HCT116 (cell line): ENCODE data around the gene C3orf70. TPM values are rescaled to one million over a fixed set of nuclear protein-coding genes. Genes with fewer than 3 reads are reported as not detected.

Experiments
- ATAC-seq: fragments of 200-7000 bp; cut with Tn5 transposase; 2 replicates; pipeline ENCODE4 v1.9.1; 2020; ENCODE audit warnings: mild to moderate bottlenecking, moderate library complexity
- BruUV-seq: library from RNA; stranded (reverse); fragments of 400-500 nt; replicated peaks from 2 replicates; lab custom pipeline; 2021; lab: Mats Ljungman, UMichigan
- CTCF ChIA-PET: fragments of 300-600 bp; sonication (Branson Sonifier 250); formaldehyde crosslinking; loops from one replicate; lab custom pipeline; 2021; ENCODE audit warnings: antibody characterized with exemption; lab: Charles Lee
- POLR2A ChIA-PET: fragments of 300-600, 350-600 bp; sonication (Branson Sonifier 250); formaldehyde crosslinking; loops from one replicate; lab custom pipeline; 2021; ENCODE audit warnings: antibody characterized with exemption; lab: Charles Lee
- RAD21 ChIA-PET, 2 experiments: fragments of 300-600 bp; sonication (Branson Sonifier 250); formaldehyde crosslinking; loops; one replicate each; lab custom pipeline; 2023; ENCODE audit warnings: low total read pairs in 2 of 2; ENCODE audit not compliant: uncharacterized antibody in 2 of 2, unreplicated experiment in 2 of 2, low non-redundant PET in 1 of 2; lab: Charles Lee
- DNase-seq: peaks from one replicate; pipeline ENCODE4 v3.0.0-alpha.2; 2010; ENCODE audit warnings: low read depth, low spot score
- H2AFZ ChIP-seq: fragments of 200-600 bp; shearing (Covaris generic), sonication (generic); 2 replicates; pipeline ENCODE4 v1.6.1; 2017; ENCODE audit warnings: low read depth, mixed run types, mixed read lengths, antibody characterized with exemption, low read length; ENCODE audit not compliant: poor library complexity, severe bottlenecking
- H3K27ac ChIP-seq: 2 replicates; pipeline ENCODE4 v1.5.1; 2012; ENCODE audit warnings: low read depth, low read length
- H3K27me3 ChIP-seq: fragments of 200-600 bp; sonication (generic); 2 replicates; pipeline ENCODE4 v1.6.1; 2016; ENCODE audit warnings: mixed run types, low read length, mixed read lengths; ENCODE audit not compliant: insufficient read depth
- H3K36me3 ChIP-seq, 2 experiments: fragments of 200-500 bp in 1 of 2; fragments of 200-600 bp in 1 of 2; sonication (Bioruptor generic) in 1 of 2; sonication (generic) in 1 of 2; 2 replicates each; pipeline versions ENCODE4 v1.5.1 to v1.6.1; 2014 to 2016; ENCODE audit warnings: low read length in 2 of 2, inconsistent platforms in 1 of 2, mixed read lengths in 1 of 2, mixed run types in 1 of 2; ENCODE audit not compliant: insufficient read depth in 2 of 2, control insufficient read depth in 1 of 2
- H3K4me1 ChIP-seq, 2 experiments: fragments of 200-600 bp in 1 of 2; sonication (generic) in 1 of 2; 2 replicates each; pipeline versions ENCODE4 v1.5.1 to v1.6.1; 2012 to 2017; ENCODE audit warnings: low read length in 2 of 2, inconsistent platforms in 1 of 2, mild to moderate bottlenecking in 1 of 2, mixed read lengths in 1 of 2, mixed run types in 1 of 2, moderate library complexity in 1 of 2; ENCODE audit not compliant: insufficient read depth in 2 of 2, control insufficient read depth in 1 of 2
- H3K4me2 ChIP-seq: fragments of 200-600 bp; sonication (generic); 2 replicates; pipeline ENCODE4 v1.6.1; 2017; ENCODE audit warnings: mixed run types, low read length, mixed read lengths
- H3K4me3 ChIP-seq, 2 experiments: fragments of 200-600 bp in 1 of 2; sonication (generic) in 1 of 2; replicated peaks in 1 of 2; 2 replicates each; pipeline ENCODE4 v1.5.1; 2011 to 2016; ENCODE audit warnings: low read length in 2 of 2, control low read depth in 1 of 2, low read depth in 1 of 2, mild to moderate bottlenecking in 1 of 2, mixed read lengths in 1 of 2, mixed run types in 1 of 2
- H3K79me2 ChIP-seq: fragments of 200-600 bp; sonication (generic); 2 replicates; pipeline ENCODE4 v1.6.1; 2017; ENCODE audit warnings: mild to moderate bottlenecking, mixed run types, low read length, moderate library complexity, mixed read lengths; ENCODE audit not compliant: insufficient read depth
- H3K9ac ChIP-seq: fragments of 200-600 bp; sonication (generic); 2 replicates; pipeline ENCODE4 v1.6.1; 2016; ENCODE audit warnings: low read length, mixed read lengths
- H3K9me2 ChIP-seq: fragments of 200-600 bp; sonication (generic), shearing (Covaris generic); 2 replicates; pipeline ENCODE4 v1.6.1; 2017; ENCODE audit warnings: mixed run types, mild to moderate bottlenecking, moderate library complexity; ENCODE audit not compliant: insufficient read depth
- H3K9me3 ChIP-seq, 2 experiments: fragments of 200-500 bp in 1 of 2; fragments of 200-600 bp in 1 of 2; sonication (Bioruptor generic) in 1 of 2; sonication (generic) in 1 of 2; 2 replicates each; pipeline ENCODE4 v1.6.1; 2014 to 2017; ENCODE audit warnings: low read length in 2 of 2, mixed read lengths in 2 of 2, inconsistent platforms in 1 of 2, low read depth in 1 of 2, mild to moderate bottlenecking in 1 of 2, mixed run types in 1 of 2, moderate library complexity in 1 of 2; ENCODE audit not compliant: control insufficient read depth in 1 of 2, insufficient read depth in 1 of 2
- H4K20me1 ChIP-seq: fragments of 200-600 bp; sonication (generic), shearing (Covaris generic); 2 replicates; pipeline ENCODE4 v1.6.1; 2017; ENCODE audit warnings: mixed run types, mild to moderate bottlenecking, moderate library complexity; ENCODE audit not compliant: insufficient read depth
- RAD21 ChIP-seq: IDR thresholded peaks from 2 replicates; pipeline ENCODE4 v1.6.1; 2012; ENCODE audit warnings: low read depth, mild to moderate bottlenecking
- ZFX ChIP-seq: fragments of 450-650 bp; IDR thresholded peaks from 2 replicates; pipeline ENCODE4 v1.6.1; 2017
- intact Hi-C: fragments of 100-400 bp; cut with micrococcal nuclease; formaldehyde crosslinking; loops from 2 replicates; pipeline ENCODE4 v1.10.0; 2022
- total RNA-seq: library from RNA; stranded (reverse); gene quantifications from one replicate; pipeline ENCODE4 v1.2.1, GENCODE V29; 2021; ENCODE audit not compliant: unreplicated experiment
- TF ChIP-seq, protein P1 (sequence below), 3 experiments: fragments of 200-600 bp in 1 of 3; sonication (generic) in 1 of 3; IDR thresholded peaks in 2 of 3; conservative IDR thresholded peaks in 1 of 3; 2 replicates each; pipeline ENCODE4 v1.5.1; 2012 to 2017; ENCODE audit warnings: low read depth in 2 of 3, low read length in 2 of 3, antibody characterized with exemption in 1 of 3, borderline replicate concordance in 1 of 3, control low read depth in 1 of 3, mild to moderate bottlenecking in 1 of 3, mixed read lengths in 1 of 3, mixed run types in 1 of 3, moderate library complexity in 1 of 3; ENCODE audit not compliant: insufficient read depth in 1 of 3

C3orf70 gene
- total RNA-seq, 1 experiment from 2014 or later, result not detected

DNA sequence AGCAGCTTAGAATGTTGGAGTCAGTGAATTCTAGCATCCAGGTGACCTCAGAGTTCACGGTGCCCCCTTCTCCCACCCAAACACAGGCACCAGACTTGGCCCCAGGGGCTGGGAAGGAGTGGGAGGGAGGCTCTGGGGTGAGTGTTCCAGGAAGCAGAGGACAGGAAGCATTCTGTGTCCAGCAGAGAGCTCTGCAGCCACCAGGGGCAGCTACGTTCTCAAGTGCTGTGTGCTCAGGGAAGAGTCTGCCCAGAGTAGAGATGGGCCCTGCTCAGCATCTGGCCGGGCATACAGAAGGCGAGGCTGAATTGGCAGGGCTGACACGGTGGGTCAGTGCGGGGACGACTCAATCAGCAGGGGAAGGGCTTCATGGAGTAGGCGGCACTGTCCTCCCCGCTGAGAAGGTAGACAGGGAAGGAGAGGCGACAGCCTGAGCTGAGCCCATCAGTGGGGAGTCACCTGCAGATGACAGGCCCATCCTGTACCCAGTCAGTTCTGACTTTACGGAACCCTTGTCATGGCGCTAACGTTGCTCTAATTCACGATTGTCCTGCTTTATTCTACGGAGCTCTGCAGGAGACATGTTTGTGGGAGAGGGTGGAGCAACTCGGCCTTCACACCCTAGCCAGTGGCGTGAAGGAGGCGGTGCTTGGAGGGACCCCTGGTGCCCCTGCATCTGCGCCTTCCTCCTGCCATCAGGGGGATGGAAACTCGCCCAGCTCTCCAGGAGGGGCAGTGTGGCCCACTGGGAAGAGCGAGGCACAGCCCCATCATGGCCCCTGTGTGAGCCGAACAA lies 82.2 kb downstream of the C3orf70 start (continued):
- TF ChIP-seq, protein P1, sequence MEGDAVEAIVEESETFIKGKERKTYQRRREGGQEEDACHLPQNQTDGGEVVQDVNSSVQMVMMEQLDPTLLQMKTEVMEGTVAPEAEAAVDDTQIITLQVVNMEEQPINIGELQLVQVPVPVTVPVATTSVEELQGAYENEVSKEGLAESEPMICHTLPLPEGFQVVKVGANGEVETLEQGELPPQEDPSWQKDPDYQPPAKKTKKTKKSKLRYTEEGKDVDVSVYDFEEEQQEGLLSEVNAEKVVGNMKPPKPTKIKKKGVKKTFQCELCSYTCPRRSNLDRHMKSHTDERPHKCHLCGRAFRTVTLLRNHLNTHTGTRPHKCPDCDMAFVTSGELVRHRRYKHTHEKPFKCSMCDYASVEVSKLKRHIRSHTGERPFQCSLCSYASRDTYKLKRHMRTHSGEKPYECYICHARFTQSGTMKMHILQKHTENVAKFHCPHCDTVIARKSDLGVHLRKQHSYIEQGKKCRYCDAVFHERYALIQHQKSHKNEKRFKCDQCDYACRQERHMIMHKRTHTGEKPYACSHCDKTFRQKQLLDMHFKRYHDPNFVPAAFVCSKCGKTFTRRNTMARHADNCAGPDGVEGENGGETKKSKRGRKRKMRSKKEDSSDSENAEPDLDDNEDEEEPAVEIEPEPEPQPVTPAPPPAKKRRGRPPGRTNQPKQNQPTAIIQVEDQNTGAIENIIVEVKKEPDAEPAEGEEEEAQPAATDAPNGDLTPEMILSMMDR (IDR thresholded peaks at IDR 0.05 in 2 of 3, conservative IDR thresholded peaks at IDR 0.05 in 1 of 3; ENCODE audit: borderline replicate concordance in 1 of 3, insufficient read depth in 1 of 3, low read depth in 2 of 3, low read length in 2 of 3), result peak in 2 of 3 experiments; percentile 44 to 50; a peak in 3 of 6 replicates
- TF ChIP-seq, all 23 proteins: peak for 2

DNA sequence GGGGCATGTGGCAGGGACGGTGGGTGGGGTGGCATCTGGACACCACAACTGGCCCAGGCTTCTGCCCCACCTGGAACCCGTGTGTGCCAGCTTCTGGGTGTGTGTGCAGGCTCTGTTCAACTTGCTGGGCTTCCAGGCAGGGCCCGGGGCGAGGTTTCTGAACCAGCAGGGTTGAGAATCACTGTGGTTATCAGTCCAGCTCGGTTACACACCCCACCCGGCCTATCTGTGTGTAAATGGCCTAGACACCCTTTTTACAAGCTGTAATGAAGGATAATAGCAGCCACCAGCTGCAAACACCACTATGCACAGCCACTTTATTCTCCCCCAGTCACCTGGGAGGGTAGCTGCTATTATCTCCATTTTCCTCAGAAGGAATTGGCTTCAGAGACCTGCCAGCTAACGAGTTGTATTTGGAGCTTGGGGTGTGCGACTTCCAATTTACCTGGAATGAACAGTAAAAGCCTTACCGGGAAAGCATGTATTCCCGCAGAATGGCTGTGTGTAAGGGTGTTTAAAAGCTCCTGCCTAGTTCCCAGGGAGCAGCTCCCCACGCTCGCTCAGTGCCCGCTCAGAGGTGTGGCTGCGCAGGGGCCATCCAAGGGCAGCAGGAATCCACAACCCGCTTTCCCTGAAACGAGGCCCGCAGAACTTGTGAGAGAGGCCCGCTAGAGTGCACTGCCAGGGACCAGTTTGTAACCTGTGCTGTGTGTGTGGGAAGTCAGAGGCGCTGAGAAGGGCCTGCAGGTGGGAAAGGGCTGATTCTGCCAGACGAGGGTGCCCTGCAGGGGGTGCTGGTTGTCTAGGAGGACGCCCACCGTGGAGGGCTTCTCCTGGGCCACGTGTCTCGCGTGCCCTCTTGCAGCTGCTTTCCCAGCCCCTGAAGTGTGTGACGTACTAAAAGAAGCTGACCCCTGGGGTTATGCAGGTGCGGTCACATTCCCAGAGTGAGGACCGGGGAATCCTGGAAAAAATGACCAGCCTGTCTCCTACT lies 83.5 kb downstream of the C3orf70 start:
- no peak overlapping the region for H2AFZ ChIP-seq
- ChIA-PET POLR2A (no interaction called here), CTCF (no interaction called here), RAD21 (no interaction called here)
- no peaks in the 10 kb centered on the region for H3K9me2 ChIP-seq
- no peak overlapping the region for H3K4me3 ChIP-seq
- no peak for DNase-seq
- H3K27ac ChIP-seq, result no peak overlapping the region
- no peaks in the 10 kb centered on the region for H3K27me3 ChIP-seq
- no peaks in the 10 kb centered on the region for H3K9me3 ChIP-seq
- BruUV-seq, result no TSS peak
- ATAC-seq, result no peak; the same call in 1 of the 2 replicates
- no peaks in the 10 kb centered on the region for H3K79me2 ChIP-seq
- H3K4me2 ChIP-seq, result no peak overlapping the region
- intact Hi-C loops, result no loop called here
- no peak overlapping the region for H3K9ac ChIP-seq
- H3K4me1 ChIP-seq, result no peaks in the 10 kb centered on the region
- no peaks in the 10 kb centered on the region for H3K36me3 ChIP-seq
- TF ChIP-seq, protein P1 (IDR thresholded peaks at IDR 0.05 in 2 of 3, conservative IDR thresholded peaks at IDR 0.05 in 1 of 3; ENCODE audit: borderline replicate concordance in 1 of 3, insufficient read depth in 1 of 3, low read depth in 2 of 3, low read length in 2 of 3), result peak in 2 of 3 experiments; percentile 20 to 27; a peak in 2 of 6 replicates
- TF ChIP-seq ZFX (no peak), RAD21 (peak; percentile 27)
- no peaks in the 10 kb centered on the region for H4K20me1 ChIP-seq
